Caco-2 (cell line): ENCODE results near the gene EDC4. TPM values are rescaled to one million over a fixed set of nuclear protein-coding genes. Genes with fewer than 3 reads are reported as not detected.

Experiments
- BruUV-seq: library from RNA; stranded (reverse); fragments of 400-500 nt; replicated peaks from 2 replicates; lab custom pipeline; 2021; lab: Mats Ljungman, UMichigan
- CTCF ChIA-PET: fragments of 300-600 bp; sonication (Branson Sonifier 250); formaldehyde crosslinking; loops from one replicate; lab custom pipeline; 2022; ENCODE audit warnings: antibody characterized with exemption; lab: Charles Lee
- POLR2A ChIA-PET: fragments of 300-600 bp; sonication (Branson Sonifier 250); formaldehyde crosslinking; loops from one replicate; lab custom pipeline; 2022; ENCODE audit warnings: antibody characterized with exemption; lab: Charles Lee
- DNase-seq, 2 experiments: peaks; one replicate each; pipeline versions ENCODE4 v3.0.0 to v3.0.0-alpha.2; 2020 to 2022
- H3K27me3 ChIP-seq: replicated peaks from 2 replicates; pipeline ENCODE4 v1.6.0; 2011; ENCODE audit warnings: low read length; ENCODE audit not compliant: control insufficient read depth, insufficient read depth
- H3K36me3 ChIP-seq: 2 replicates; pipeline ENCODE4 v1.5.1; 2011; ENCODE audit warnings: low read length; ENCODE audit not compliant: control insufficient read depth, insufficient read depth
- H3K4me1 ChIP-seq: fragments of 250-450 bp; sonication (Bioruptor Pico); 2 replicates; pipeline ENCODE4 v1.5.1; 2020; ENCODE audit warnings: mild to moderate bottlenecking
- H3K4me3 ChIP-seq: 2 replicates; pipeline ENCODE4 v1.5.1; 2011; ENCODE audit warnings: low read depth, mild to moderate bottlenecking, control low read depth, low read length
- H3K9me3 ChIP-seq: fragments of 250-450 bp; sonication (Bioruptor Pico); 2 replicates; pipeline ENCODE4 v1.5.1; 2020; ENCODE audit warnings: mild to moderate bottlenecking, moderate library complexity
- H3K27ac Mint-ChIP-seq: one replicate; pipeline ENCODE4 v1.8.0; 2022; ENCODE audit warnings: mixed read lengths; ENCODE audit not compliant: unreplicated experiment
- H3K27me3 Mint-ChIP-seq: one replicate; pipeline ENCODE4 v1.8.0; 2022; ENCODE audit warnings: mixed read lengths; ENCODE audit not compliant: insufficient read depth, unreplicated experiment
- H3K36me3 Mint-ChIP-seq: one replicate; pipeline ENCODE4 v1.8.0; 2022; ENCODE audit warnings: mild to moderate bottlenecking, mixed read lengths; ENCODE audit not compliant: insufficient read depth, unreplicated experiment
- H3K4me1 Mint-ChIP-seq: one replicate; pipeline ENCODE4 v1.8.0; 2022; ENCODE audit warnings: low read depth, mixed read lengths; ENCODE audit not compliant: unreplicated experiment
- H3K4me3 Mint-ChIP-seq: one replicate; pipeline ENCODE4 v1.8.0; 2022; ENCODE audit warnings: mild to moderate bottlenecking, moderate library complexity, mixed read lengths; ENCODE audit not compliant: unreplicated experiment
- H3K9me3 Mint-ChIP-seq: one replicate; pipeline ENCODE4 v1.8.0; 2022; ENCODE audit warnings: mixed read lengths; ENCODE audit not compliant: unreplicated experiment
- intact Hi-C: fragments of 100-400 bp; cut with micrococcal nuclease; formaldehyde crosslinking; loops from one replicate; pipeline ENCODE4 v1.10.0; 2022; ENCODE audit not compliant: unreplicated experiment
- total RNA-seq: library from RNA; stranded (reverse); gene quantifications from 2 replicates; pipeline ENCODE4 v1.2.3, GENCODE V29; 2022
- TF ChIP-seq, protein P1 (sequence below), 2 experiments: fragments of 200-600 bp in 1 of 2; IDR thresholded peaks; 1 replicate in 1 of 2; 2 replicates in 1 of 2; pipeline versions ENCODE4 v1.5.1 to v1.8.0; 2011 to 2022; ENCODE audit warnings: antibody characterized with exemption in 1 of 2, control low read depth in 1 of 2, inconsistent platforms in 1 of 2, low read depth in 1 of 2, low read length in 1 of 2, mild to moderate bottlenecking in 1 of 2, moderate library complexity in 1 of 2; ENCODE audit not compliant: insufficient read depth in 1 of 2, severe bottlenecking in 1 of 2, unreplicated experiment in 1 of 2

The EDC4 gene
- total RNA-seq, 1 experiment from 2014 or later = 139 TPM

DNA sequence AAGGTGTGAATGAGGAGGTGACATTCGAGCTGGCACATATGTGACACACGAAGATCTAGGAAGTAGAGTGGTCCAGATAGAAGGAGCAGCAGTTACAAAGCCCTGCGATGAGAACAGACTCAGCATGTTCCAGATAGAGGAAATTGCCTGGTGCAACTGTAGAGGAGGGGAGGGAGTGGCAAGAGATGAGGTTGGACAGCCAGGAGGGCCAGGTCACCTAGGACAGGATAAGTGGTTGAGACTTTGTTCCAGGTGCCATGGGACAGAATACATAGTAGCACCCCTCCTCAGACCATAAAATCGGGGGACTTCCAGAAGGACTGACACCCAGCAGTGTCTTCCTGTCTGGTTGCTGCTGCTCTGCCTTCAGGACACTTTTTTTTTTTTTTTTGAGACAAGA lies 14.4 kb upstream of the EDC4 start:
- H3K36me3 ChIP-seq = peaks cover 2% of the 10 kb centered on the region; the same call in 1 of the 2 replicates
- H3K9me3 ChIP-seq = no peaks in the 10 kb centered on the region
- DNase-seq = no peak
- Mint-ChIP-seq H3K27ac (peak overlapping the region; percentile 90), H3K36me3 (peaks cover 87% of the 10 kb centered on the region), H3K27me3 (no peaks in the 10 kb centered on the region), H3K4me3 (no peak overlapping the region), H3K4me1 (peaks cover 31% of the 10 kb centered on the region), H3K9me3 (no peaks in the 10 kb centered on the region)
- no peak overlapping the region for H3K4me3 ChIP-seq
- no peaks in the 10 kb centered on the region for H3K27me3 ChIP-seq
- ChIA-PET POLR2A (interaction anchor here (1.0 kb wide), 1 partner anchor 17 kb away, joined by 4 read pairs; no protein-coding TSS in a partner anchor), CTCF (interaction anchor here (2.1 kb wide), 1 partner anchor 43 kb away, joined by 10 read pairs; no protein-coding TSS in a partner anchor)
- intact Hi-C loops = no loop called here
- TF ChIP-seq, protein P1, sequence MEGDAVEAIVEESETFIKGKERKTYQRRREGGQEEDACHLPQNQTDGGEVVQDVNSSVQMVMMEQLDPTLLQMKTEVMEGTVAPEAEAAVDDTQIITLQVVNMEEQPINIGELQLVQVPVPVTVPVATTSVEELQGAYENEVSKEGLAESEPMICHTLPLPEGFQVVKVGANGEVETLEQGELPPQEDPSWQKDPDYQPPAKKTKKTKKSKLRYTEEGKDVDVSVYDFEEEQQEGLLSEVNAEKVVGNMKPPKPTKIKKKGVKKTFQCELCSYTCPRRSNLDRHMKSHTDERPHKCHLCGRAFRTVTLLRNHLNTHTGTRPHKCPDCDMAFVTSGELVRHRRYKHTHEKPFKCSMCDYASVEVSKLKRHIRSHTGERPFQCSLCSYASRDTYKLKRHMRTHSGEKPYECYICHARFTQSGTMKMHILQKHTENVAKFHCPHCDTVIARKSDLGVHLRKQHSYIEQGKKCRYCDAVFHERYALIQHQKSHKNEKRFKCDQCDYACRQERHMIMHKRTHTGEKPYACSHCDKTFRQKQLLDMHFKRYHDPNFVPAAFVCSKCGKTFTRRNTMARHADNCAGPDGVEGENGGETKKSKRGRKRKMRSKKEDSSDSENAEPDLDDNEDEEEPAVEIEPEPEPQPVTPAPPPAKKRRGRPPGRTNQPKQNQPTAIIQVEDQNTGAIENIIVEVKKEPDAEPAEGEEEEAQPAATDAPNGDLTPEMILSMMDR (IDR thresholded peaks at IDR 0.05; ENCODE audit: insufficient read depth in 1 of 2, low read depth in 1 of 2, low read length in 1 of 2, severe bottlenecking in 1 of 2, unreplicated experiment in 1 of 2) = no peak
- H3K4me1 ChIP-seq = peaks cover 21% of the 10 kb centered on the region
- no TSS peak for BruUV-seq

DNA sequence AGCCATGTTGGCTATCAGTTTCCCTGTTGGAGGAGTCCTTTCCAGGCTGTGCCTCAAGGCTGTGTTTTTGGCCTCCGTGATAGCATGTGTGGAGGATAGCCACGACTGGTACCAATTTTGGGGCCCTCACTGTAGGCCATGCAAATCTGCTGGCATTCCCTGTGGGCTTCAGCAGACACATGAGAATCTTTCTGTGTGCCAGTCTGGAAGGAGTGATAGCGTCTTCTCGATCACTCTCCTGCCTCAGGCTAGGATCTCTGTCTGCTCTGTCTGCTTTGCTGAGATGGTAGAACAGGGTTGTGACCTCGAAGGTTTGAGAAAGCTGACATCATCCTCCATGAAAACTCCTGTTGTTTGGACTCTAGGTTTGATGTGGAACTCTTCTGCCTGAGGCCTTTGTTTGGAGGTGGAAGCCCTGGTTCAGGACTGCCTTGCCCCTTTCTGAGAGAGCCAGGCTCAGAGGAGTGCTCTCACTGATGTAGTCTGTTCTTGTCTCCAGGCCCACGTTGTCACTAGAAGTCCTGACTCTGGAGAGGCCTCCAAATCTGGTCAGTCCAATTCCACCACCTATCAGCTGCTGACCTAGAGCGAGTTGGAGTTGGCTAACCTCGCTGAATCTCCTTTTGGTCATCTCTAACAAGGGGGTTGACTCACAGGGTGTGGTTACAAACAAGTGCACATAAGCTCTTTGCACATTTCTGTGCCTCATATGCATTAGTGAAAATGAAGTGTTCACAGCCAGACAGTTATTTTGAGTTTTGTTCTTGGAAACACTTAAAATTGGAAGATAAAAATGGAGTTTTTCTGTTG lies 12.1 kb upstream of the EDC4 start:
- TF ChIP-seq, protein P1 (IDR thresholded peaks at IDR 0.05; ENCODE audit: insufficient read depth in 1 of 2, low read depth in 1 of 2, low read length in 1 of 2, severe bottlenecking in 1 of 2, unreplicated experiment in 1 of 2) = no peak
- no peak overlapping the region for H3K4me3 Mint-ChIP-seq
- H3K9me3 ChIP-seq = no peaks in the 10 kb centered on the region
- CTCF ChIA-PET = no interaction called here
- no TSS peak for BruUV-seq
- H3K36me3 Mint-ChIP-seq = peaks cover 88% of the 10 kb centered on the region
- H3K4me3 ChIP-seq = no peak overlapping the region
- DNase-seq = no peak
- H3K27ac Mint-ChIP-seq = no peak overlapping the region
- H3K9me3 Mint-ChIP-seq = no peaks in the 10 kb centered on the region
- no peaks in the 10 kb centered on the region for H3K27me3 ChIP-seq
- peaks cover 4% of the 10 kb centered on the region; the same call in 1 of the 2 replicates for H3K36me3 ChIP-seq
- peaks cover 21% of the 10 kb centered on the region for H3K4me1 ChIP-seq
- intact Hi-C loops = no loop called here
- POLR2A ChIA-PET = no interaction called here
- H3K27me3 Mint-ChIP-seq = no peaks in the 10 kb centered on the region
- H3K4me1 Mint-ChIP-seq = peaks cover 21% of the 10 kb centered on the region

GRCh38 chr16:67861877-67862276 lies 11.0 kb upstream of the EDC4 start:
- Histone ChIP-seq H3K9me3 (no peaks in the 10 kb centered on the region), H3K4me1 (peaks cover 16% of the 10 kb centered on the region), H3K36me3 (peaks cover 4% of the 10 kb centered on the region; the same call in 1 of the 2 replicates), H3K4me3 (no peak overlapping the region), H3K27me3 (no peaks in the 10 kb centered on the region)
- POLR2A ChIA-PET = interaction anchor here (0.9 kb wide), 1 partner anchor 16 kb away, joined by 3 read pairs; no protein-coding TSS in a partner anchor
- Mint-ChIP-seq H3K27ac (peak overlapping the region; percentile 8), H3K36me3 (peaks cover 95% of the 10 kb centered on the region), H3K4me3 (no peak overlapping the region), H3K9me3 (no peaks in the 10 kb centered on the region), H3K27me3 (no peaks in the 10 kb centered on the region), H3K4me1 (peaks cover 19% of the 10 kb centered on the region)
- BruUV-seq = no TSS peak
- intact Hi-C loops = no loop called here
- TF ChIP-seq, protein P1 (IDR thresholded peaks at IDR 0.05; ENCODE audit: insufficient read depth in 1 of 2, low read depth in 1 of 2, low read length in 1 of 2, severe bottlenecking in 1 of 2, unreplicated experiment in 1 of 2) = no peak
- no peak for DNase-seq
- CTCF ChIA-PET = interaction anchor here (0.6 to 1.1 kb wide), 2 partner anchors 173 to 341 kb away, joined by 3 to 4 read pairs; no protein-coding TSS in a partner anchor
